Loucy (cell line): ENCODE results near the gene PRAMEF18.
"Not testable (repeated sequence)": the region's sequence is repeated elsewhere in the genome, so short reads cannot be mapped to it uniquely, and the experiment has no call there.

Experiments used
- CTCF ChIP-seq: fragments of 200-600 bp; sonication (generic); conservative IDR thresholded peaks from 2 replicates; pipeline ENCODE4 v1.5.1; 2014; ENCODE audit warnings: mild to moderate bottlenecking, antibody characterized with exemption, low read length
- EZH2phosphoT487 ChIP-seq: fragments of 200-600 bp; IDR thresholded peaks from 2 replicates; pipeline ENCODE4 v1.6.1; 2018; ENCODE audit warnings: antibody characterized with exemption, mild to moderate bottlenecking, moderate library complexity, borderline replicate concordance

DNA sequence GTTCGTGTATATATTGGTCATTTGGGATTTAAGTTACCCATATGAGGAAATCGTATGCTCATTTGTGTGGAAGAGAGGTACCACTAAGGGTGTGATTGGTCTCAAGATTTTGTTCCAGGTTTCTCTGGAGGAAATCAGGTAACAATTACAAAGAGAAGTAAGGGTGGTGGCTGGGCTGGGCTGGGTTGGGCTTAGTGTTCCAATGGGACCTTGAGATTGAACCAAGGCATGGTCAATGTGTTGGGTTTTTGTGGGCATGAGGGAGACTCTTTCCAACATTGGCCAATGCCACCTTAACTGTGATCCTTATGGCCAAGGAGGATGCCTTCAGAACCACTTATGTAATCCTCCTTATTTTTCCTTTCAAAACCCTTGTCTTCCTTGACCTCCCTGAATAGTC lies 4.6 kb upstream of the PRAMEF18 start:
- not testable (repeated sequence) for TF ChIP-seq CTCF, EZH2phosphoT487
